ENCODE results near the gene EXD2.

The EXD2 gene

GRCh38 chr14:69284170-69284569, 92.9 kb downstream of the EXD2 start:
- Histone ChIP-seq H3K4me1 (ENCODE audit: low read depth, poor library complexity, severe bottlenecking) (no peaks in the 10 kb centered on the region), H3K27me3 (ENCODE audit: insufficient read depth, low read depth) (no peaks in the 10 kb centered on the region), H3K27ac (no peak overlapping the region), H3K9ac (no peak overlapping the region), H4K20me1 (ENCODE audit: insufficient read depth) (no peaks in the 10 kb centered on the region), H3K36me3 (ENCODE audit: insufficient read depth) (no peaks in the 10 kb centered on the region), H3K4me3 (IDR thresholded peaks at IDR 0.05; ENCODE audit: insufficient read depth, low read depth, low read length) (no peak overlapping the region), H3K79me2 (ENCODE audit: insufficient read depth, low read depth) (no peaks in the 10 kb centered on the region), H2AFZ (ENCODE audit: low read depth) (no peak overlapping the region), H3K4me2 (no peak overlapping the region)
- no peak for TF ChIP-seq CTCF (conservative IDR thresholded peaks at IDR 0.05; ENCODE audit: low read depth, low read length)

GRCh38 chr14:69285661-69286255, 94.5 kb downstream of the EXD2 start:
- H3K4me1 ChIP-seq (ENCODE audit: low read depth, poor library complexity, severe bottlenecking), result no peaks in the 10 kb centered on the region
- H3K36me3 ChIP-seq (ENCODE audit: insufficient read depth), result no peaks in the 10 kb centered on the region
- H2AFZ ChIP-seq (ENCODE audit: low read depth), result no peak overlapping the region
- H4K20me1 ChIP-seq (ENCODE audit: insufficient read depth), result no peaks in the 10 kb centered on the region
- no peak overlapping the region for H3K4me3 ChIP-seq (IDR thresholded peaks at IDR 0.05; ENCODE audit: insufficient read depth, low read depth, low read length)
- no peak overlapping the region for H3K9ac ChIP-seq
- H3K27me3 ChIP-seq (ENCODE audit: insufficient read depth, low read depth), result no peaks in the 10 kb centered on the region
- no peak overlapping the region for H3K27ac ChIP-seq
- no peak for TF ChIP-seq CTCF (conservative IDR thresholded peaks at IDR 0.05; ENCODE audit: low read depth, low read length)
- no peak overlapping the region for H3K4me2 ChIP-seq
- H3K79me2 ChIP-seq (ENCODE audit: insufficient read depth, low read depth), result no peaks in the 10 kb centered on the region

GRCh38 chr14:69287098-69288010, 96.1 kb downstream of the EXD2 start:
- H2AFZ ChIP-seq (ENCODE audit: low read depth), result no peak overlapping the region

More at GRCh38 chr14:69287098-69288010, 96.1 kb downstream of the EXD2 start:
- Histone ChIP-seq H3K4me2 (no peak overlapping the region), H3K36me3 (ENCODE audit: insufficient read depth) (no peaks in the 10 kb centered on the region), H4K20me1 (ENCODE audit: insufficient read depth) (no peaks in the 10 kb centered on the region), H3K27ac (no peak overlapping the region), H3K9ac (no peak overlapping the region), H3K27me3 (ENCODE audit: insufficient read depth, low read depth) (no peaks in the 10 kb centered on the region), H3K4me3 (IDR thresholded peaks at IDR 0.05; ENCODE audit: insufficient read depth, low read depth, low read length) (no peak overlapping the region), H3K79me2 (ENCODE audit: insufficient read depth, low read depth) (no peaks in the 10 kb centered on the region), H3K4me1 (ENCODE audit: low read depth, poor library complexity, severe bottlenecking) (no peaks in the 10 kb centered on the region)
- TF ChIP-seq CTCF (conservative IDR thresholded peaks at IDR 0.05; ENCODE audit: low read depth, low read length), result no peak

Measured in KMS-11 (cell line).